HG02623 (cell line): ENCODE results near the gene DROSHA.

Experiments used
- ATAC-seq: cut with Tn5 transposase; IDR thresholded peaks from one replicate; pipeline ENCODE4 v1.9.1; 2021; ENCODE audit warnings: moderate library complexity; ENCODE audit not compliant: unreplicated experiment

Gene DROSHA

DNA sequence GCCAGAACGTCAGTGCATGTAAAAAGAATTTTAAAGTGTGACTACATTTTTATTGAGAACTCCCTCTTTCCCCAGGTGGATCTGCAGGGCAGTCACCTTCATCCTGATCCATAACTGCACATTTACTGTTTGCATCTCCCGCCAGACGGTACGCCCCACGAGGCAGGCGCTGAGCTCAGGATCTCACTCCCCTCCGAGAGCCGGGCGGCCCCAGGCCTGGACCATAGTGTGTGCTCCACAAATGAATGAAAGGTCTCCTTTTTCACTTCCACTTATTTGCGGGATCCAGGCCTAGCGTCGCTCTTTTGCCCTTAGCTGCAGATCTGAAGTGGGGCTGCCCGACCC is 378 bp downstream of the DROSHA start:
- ATAC-seq: peak; percentile 27

DNA sequence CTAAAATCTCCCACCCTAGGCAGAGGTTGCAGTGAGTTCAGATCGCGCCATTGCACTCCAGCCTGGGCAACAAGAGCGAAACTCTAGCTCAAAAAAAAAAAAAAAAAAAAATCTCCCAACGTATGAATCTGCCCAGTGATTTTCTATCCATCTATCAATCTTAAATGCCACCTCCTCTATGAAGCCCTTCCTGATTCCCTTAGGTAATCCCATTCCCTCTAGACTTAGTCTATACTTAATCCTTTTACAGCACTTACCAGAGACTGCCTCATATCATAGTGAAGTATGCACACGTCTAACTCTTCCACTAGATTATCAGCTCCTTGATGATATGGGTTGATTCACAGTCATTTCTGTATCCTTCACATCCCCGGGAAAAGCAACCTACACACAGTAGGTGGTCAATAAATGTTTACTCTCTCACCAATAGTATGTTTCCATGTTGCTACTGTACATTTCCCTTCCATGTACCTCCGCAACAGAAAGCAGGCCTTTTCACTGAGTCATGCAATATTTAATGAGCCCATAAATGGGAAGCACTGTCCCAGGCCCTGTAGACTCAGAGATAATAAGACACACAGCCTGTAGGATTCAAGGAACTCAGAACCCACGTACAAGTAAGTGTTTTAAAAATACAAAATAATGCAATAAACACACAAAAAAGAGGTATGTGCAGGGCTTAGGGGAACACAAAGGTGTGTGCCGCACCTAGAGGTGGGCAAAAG is 1.2 kb downstream of the DROSHA start:
- ATAC-seq: no peak

DNA sequence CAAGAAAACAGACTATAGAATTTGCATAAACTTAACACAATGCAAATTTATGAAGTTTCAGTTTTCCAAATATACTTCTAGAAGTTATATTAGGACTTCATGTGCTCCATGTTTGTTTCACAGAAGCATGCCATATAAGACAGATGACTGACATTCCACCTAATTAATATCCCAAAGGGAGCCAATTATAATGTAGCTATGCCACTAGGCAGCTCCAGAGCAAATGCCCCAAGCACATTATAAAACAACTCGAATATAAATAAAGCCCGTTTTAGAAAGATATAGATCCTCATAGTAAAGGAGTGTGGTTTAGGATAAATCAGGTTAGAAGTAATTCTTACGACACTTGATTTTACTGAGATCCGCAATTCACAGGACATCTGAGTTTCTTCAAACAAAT is 8.9 kb downstream of the DROSHA start:
- no peak for ATAC-seq

DNA sequence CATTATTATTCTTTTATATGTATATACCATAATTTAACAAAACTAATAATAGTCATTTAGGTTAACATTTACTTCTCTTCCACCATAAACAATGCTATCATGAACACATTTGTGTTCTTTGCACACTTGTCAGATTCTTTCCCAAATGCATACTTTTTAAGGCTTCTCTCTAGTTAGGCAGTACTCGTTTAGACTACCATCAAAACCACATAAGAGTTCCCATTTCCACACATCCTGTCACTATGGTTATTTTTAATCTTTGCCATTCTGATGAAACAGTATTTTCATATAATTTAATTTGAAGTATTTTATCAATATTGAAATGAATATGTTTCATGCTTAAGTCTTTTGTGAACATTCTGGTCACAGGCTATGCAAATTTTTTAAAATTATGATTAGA is 15.1 kb downstream of the DROSHA start:
- no peak for ATAC-seq

DNA sequence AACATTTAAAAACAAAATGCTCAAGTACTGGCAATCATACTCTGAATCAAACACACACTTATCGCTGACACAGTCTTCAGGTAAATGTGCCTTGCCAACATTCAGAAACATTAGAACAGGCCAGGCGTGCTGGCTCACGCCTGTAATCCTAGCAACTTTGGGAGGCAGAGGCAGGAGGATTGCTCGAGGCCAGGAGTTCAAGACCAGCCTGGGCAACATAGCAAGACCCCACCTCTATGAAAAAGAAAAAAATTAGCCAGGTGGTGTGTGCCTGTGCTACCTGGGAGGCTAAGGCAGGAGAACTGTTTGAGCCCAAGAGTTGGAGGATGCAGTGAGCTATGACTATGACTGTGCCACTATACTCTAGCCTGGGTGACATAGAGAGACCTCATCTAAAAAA is 20.6 kb downstream of the DROSHA start:
- no peak for ATAC-seq

DNA sequence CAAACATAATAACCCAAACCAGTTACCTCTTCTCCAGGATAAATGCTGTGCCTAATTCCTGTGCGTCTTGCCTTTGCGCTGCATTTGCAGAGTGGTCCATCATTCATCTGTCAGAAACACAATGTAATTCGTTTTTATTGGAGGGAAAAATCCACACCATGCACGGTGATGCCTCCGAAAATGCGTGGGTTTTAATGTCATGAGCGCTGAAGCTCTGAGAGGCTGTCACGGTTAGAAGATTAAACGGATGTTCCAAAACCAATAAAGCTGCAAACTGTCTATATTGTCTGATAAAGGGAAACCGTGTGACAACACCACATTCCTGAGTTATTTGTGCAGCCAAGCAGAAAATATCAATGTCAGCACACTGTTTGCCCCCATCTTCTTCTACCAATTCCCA is 27.4 kb downstream of the DROSHA start:
- no peak for ATAC-seq

DNA sequence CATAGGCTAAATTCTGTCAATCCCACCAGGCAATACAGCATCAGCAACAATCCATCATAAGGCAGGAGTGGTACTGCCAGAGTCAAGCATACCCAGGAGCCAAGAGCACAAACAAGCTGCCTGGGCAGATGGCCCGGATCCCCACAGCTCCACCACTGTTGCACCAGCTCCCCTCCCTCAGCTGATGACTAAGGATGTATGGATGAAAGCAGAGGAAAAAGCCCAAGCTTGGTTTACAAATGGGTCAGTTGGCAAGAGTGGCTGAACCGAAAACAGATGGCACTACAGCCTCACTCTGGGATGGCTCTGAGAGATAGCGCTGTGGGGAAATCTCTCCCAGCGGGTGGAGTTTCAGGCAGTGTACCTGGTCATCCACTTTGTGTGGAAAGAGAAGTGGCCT is 29.4 kb downstream of the DROSHA start:
- no peak for ATAC-seq

DNA sequence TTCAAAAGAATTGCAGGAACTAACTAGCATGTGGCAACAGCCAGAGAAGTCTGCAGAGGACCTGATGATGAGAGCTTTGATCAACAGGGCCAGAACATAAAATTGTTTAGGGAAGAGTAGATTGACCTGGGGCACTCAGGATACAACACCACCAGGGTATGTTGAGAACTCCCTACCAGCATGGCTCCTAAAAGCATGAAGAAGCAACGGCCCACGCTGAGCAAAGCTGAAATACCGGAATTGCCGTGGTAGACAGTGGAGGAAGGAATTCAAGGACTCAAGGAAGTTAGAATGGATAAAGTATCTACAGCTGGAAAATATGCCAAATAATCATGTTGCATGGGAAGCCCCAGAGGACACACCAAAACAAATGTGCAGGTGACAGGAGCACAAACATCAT is 31.6 kb downstream of the DROSHA start:
- ATAC-seq: no peak

DNA sequence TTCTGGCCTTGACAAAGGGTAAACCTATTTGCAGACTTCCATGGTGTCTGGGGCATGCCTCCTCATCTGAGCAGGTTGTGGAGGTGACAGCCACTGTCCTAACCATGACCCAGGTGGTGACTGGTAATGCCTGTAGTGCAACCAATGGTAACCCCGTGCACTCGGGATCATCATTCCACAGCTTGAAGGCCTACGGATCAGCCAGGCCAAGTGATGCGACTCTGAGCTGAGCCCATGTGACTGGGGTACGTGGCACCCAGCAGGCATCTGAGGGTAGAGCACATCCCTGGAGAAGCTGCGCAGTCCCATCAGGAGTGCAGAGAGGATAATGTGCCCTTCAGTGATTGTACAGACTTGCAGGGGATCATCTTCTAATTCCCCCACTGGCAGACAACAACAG is 35.0 kb downstream of the DROSHA start:
- no peak for ATAC-seq

DNA sequence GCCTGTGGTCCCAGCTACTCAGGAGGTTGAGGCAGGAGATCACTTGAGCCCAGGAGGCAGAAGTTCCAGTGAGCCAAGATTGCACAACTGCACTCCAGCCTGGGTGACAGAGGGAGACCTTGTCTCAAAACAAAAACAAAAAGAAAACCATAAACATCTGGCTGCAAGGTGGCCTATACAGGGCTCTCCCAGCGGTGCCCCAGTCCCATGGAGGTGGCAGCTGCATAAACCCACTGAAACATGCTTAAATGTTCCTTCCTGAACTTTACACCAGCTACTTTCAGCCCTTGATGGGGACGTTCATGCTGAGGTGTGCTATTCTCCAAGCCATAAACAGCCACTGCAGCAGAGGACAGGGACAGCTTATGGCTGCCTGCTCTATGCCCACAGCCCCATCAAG is 35.6 kb downstream of the DROSHA start:
- ATAC-seq: no peak

DNA sequence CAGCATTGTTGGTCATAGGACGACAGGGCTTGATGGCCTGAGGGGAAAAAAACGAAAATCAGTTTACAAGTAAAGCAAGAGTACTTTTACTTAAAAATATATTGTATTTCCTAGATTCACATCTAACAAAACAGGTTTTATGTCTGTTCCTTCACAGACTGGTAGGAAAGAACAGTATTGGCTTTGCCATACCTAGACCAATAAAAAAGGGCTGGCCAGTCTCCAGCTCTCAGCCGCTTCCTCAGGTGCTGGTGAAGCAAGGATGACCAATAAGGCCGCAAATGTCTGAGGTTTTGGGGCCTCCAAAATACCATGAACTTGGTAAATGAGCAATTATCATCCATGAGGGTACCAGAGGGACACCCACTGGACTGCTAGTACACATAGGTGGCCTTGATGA is 36.6 kb downstream of the DROSHA start:
- ATAC-seq: no peak

DNA sequence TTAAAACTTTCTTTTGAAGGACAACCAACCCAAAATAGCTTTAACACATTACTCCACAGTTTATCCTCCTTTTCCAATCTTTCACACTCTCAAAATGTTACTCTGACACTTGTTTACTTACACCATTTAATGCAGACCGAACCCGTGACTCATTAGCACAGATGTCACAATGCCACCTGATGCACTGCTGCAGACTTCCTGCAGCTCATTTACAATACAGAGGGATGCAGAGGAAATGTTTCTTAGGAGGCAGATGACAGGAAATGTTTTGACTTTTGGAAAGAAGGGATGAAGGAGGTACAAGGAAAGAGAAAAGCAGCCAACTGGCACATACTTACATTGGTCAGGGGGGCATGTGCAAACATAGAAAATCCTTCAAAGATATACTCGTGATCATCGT is 39.0 kb downstream of the DROSHA start:
- ATAC-seq: no peak

DNA sequence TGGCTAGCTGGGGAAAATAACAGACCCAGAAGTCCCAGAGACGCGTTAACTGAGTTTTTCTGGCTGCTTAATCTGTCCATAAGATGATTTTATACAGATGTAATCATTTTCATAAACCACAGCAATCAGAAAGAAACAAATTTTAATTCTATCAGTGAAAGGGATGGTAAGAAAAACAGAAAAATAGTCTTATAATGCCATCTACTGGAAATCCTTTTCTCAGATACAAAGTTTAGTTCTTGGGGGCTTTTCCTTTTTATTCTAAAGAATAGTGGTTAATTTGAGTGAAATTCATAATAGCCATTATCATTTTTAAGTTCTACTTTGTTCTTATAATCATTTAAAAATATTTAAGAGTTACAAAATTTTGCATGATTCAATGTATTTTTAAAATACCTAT is 44.4 kb downstream of the DROSHA start:
- ATAC-seq: no peak

DNA sequence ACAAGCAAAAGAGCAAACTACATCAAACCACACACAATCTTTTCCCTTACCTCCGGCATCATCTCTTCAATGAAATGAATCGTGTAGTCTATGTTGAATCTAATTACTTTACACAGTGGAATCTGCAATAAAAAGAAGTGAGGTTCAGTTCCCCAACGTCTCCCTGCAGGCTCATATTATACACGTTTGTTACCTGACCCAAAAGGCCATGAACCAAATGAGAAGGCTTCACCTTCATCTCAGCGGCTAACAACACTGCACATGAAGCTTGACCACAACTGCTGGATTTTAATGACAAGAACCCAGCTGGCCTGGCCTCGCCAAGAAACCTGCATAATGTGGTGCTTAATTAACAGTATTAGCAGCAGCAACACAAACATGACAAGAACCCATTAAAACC is 45.5 kb downstream of the DROSHA start:
- ATAC-seq: no peak

DNA sequence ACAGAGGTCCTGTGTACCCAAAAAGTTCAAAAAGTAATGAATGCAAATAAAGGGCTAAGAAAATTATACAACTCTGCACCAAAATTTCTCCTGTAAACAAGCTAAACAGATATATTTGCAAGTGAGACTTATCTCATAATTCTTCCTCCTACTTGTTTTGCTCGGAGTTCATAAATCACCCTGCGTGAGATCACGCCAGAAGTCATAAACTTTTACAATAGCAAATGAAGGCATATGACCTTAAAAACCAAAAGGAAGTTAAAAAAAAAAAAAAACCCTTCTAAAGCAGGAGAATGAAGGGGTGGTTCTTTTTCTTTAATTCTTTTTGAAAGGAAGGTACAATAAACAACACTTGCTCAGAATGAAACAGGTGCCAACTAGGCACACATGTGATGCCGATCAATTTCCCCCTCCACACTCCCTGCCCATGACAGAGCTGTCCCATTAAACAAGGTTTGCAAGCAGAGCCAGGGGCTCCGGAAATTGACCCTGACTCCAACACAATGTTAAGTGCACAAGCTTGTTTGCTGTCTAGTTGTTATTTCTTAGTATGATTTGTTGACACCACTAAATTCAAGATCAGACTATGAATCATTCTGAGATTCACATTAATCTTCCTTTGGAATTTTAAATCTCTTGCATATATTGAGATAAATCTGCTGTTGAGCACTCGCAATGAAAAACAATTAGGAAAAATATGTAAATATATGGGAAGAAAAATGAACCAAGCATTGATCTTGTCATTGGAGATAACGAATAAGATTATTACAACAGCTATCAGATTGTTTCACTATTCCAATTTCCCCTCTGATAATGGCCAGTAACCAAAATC is 46.3 kb downstream of the DROSHA start:
- no peak for ATAC-seq

DNA sequence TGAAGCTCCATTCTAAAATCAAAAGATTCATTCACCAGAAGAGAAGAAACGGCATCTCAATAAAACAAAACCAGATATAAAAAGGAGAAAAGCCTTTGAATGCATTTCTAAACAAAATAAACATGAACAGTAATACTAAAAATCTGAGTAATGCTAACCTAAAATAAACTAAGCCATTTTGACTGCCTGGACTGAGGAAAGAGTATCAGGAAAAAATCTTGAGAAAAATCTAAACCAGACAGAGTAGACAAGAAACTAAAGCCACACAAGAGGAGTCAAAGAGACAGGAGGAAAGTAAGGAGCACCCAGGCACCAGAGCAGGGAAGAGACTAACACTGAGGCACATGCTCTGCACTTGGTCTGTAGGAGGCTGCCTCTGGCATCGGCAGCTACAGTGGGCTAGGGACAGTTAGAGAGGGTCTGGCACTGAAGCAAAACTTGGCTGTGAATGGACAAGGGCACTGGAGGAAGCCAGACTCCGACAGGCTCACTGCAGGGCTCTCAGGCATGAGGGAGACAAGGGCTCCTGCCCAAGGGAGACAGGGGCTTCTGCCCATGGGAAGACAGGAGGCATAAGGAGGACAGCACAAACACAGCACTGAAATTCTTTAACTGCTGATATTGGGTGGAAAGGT is 50.2 kb downstream of the DROSHA start:
- no peak for ATAC-seq

DNA sequence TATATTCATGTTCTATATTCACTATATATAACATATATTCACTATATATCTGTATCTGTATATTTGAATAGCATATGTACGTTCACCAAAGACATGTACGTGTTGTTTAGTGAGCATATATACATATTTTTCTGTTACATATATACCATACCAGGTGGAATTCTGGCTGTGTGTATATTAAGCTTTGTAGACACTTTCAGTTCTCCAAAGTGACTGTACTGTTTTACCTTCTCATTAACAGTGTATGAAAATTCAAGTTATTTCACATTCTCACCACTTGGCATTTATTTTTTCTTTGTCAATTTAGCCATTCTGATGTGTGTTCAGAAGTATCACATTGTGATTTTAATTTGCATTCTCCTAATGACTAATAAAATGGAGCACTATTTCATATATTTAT is 52.2 kb downstream of the DROSHA start:
- no peak for ATAC-seq

DNA sequence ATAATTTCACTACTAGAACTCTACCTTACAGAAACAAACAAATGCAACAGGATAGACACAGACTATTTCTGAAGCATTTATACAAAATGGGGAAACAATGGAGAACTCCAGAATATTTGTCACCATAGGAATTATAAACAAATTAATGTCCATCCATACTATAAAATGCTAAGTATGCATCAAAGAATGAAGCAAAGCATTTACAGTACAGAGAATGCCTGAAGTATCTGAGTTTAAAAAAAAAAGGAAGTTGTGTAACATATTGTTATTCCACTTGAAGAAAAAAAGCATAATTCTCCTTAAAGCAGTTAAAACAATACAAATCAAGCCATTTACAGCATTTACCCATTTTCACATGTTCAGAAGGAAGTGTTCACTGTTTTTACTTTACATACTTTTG is 53.0 kb downstream of the DROSHA start:
- ATAC-seq: no peak

DNA sequence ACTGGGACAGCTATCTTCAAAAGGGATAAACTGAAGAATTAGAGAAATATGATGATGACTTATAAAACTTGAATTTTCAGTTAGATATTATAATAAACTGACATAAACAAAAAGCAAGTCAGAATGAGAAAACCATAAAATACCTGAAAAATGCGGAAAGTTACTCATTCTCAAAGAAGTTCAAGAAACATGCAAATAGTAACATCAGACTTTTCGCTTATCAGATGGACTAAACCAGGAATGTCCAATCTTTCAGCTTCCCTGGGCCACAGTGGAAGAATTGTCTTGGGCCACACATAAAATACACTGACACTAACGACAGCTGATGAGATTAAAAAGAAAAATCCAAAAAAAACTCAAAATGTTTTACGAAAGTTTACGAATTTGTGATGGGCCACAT is 53.9 kb downstream of the DROSHA start:
- ATAC-seq: no peak

DNA sequence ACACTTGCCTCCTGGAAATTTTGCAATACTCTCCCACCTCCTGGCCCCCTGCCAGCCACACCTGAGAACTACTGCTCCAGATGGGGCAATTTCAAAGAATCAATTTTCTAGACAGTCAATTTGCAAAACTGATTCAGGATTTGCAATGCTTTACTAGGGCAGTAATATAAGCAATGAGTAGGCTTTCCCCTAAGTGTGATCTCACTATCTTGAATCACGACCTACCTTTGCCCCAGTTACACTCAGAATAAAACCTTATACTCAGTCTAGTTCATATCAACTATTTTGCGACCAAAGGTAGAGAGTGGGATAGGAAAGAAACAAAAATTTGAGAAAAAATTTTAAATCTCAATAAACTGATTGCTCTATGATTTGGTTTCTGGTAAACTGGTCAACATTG is 54.4 kb downstream of the DROSHA start:
- no peak for ATAC-seq

DNA sequence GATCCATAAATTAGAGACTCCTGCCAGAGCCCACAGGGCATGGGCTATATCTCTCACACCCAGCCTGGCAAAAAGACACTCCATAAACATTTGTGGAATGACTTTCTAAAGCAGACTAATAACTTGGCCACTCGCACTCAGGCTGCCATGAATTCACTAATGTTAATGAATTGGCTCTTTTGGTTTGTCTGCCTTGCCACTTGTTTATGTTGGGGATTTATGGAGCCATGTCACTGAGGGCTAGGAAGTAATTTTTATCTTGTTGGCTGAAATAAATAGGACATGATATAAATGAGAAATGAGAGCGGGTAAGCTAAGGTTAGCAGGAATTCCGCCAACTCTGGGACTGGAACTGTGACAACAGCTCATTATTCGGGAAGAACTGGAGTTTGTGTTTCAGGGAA is 55.2 kb downstream of the DROSHA start:
- no peak for ATAC-seq

DNA sequence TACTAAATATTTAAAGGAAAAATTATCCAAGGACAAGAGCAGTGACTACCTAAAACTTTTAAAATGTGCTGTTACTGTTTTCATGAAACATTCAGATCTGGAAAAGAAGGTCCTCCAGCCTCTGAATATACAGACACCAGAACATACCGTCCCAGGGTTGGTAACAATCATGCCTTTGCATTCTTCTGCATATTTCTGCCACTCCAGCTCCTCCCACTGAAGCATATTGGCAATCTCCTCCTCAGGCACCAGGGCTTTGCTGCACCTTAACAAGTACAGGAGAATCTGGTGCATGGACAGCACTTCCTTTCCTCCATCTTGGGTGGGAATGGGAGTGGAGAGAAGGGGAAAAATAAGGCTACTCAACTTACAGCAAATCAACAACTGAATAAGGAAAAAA is 60.0 kb downstream of the DROSHA start:
- no peak for ATAC-seq
